Natural killer cell (primary cell): ENCODE data around the gene BAHCC1. TPM values are rescaled to one million over a fixed set of nuclear protein-coding genes. Genes with fewer than 3 reads are reported as not detected.

Source experiments
- ATAC-seq, 3 donors: fragments of 150-1000 bp in 2 of 3; fragments of 200-7000 bp in 1 of 3; cut with Tn5 transposase; 1 replicate in 1 of 3; 2 replicates in 2 of 3; pipeline ENCODE4 v1.10.0; 2021; ENCODE audit warnings: mild to moderate bottlenecking in 2 of 3, moderate library complexity in 2 of 3
- DNase-seq, 2 donors: peaks; one replicate each; pipeline versions ENCODE4 v3.0.0 to v3.0.0-alpha.2; 2013 to 2021; ENCODE audit warnings: mixed read lengths in 1 of 2
- H3K27ac ChIP-seq: one replicate; pipeline ENCODE4 v1.5.1; 2013; ENCODE audit warnings: mild to moderate bottlenecking, low read length
- H3K27me3 ChIP-seq: one replicate; pipeline ENCODE4 v1.6.1; 2013; ENCODE audit warnings: low read length; ENCODE audit not compliant: control insufficient read depth, insufficient read depth
- H3K36me3 ChIP-seq: one replicate; pipeline ENCODE4 v1.6.1; 2013; ENCODE audit warnings: low read length; ENCODE audit not compliant: control insufficient read depth, insufficient read depth
- H3K4me1 ChIP-seq: one replicate; pipeline ENCODE4 v1.6.1; 2013; ENCODE audit warnings: low read length; ENCODE audit not compliant: control insufficient read depth, insufficient read depth
- H3K4me3 ChIP-seq: one replicate; pipeline ENCODE4 v1.5.1; 2013; ENCODE audit warnings: low read length
- H3K9me3 ChIP-seq: one replicate; pipeline ENCODE4 v1.6.1; 2013; ENCODE audit warnings: low read length; ENCODE audit not compliant: control insufficient read depth, insufficient read depth
- H3K27ac Mint-ChIP-seq, 2 donors: one replicate each; pipeline ENCODE4 v1.8.0; 2022; ENCODE audit warnings: mild to moderate bottlenecking in 2 of 2, mixed read lengths in 2 of 2, moderate library complexity in 1 of 2
- H3K27me3 Mint-ChIP-seq, 2 donors: one replicate each; pipeline ENCODE4 v1.8.0; 2022; ENCODE audit warnings: low read depth in 2 of 2, mixed read lengths in 2 of 2
- H3K36me3 Mint-ChIP-seq: one replicate; pipeline ENCODE4 v1.8.0; 2022; ENCODE audit warnings: mixed read lengths
- H3K4me1 Mint-ChIP-seq, 2 donors: one replicate each; pipeline ENCODE4 v1.8.0; 2022; ENCODE audit warnings: mixed read lengths in 2 of 2
- H3K4me3 Mint-ChIP-seq: one replicate; pipeline ENCODE4 v1.8.0; 2022; ENCODE audit warnings: mild to moderate bottlenecking, moderate library complexity, mixed read lengths
- H3K9me3 Mint-ChIP-seq, 2 donors: one replicate each; pipeline ENCODE4 v1.8.0; 2022; ENCODE audit warnings: mixed read lengths in 2 of 2
- WGBS: methylation state at CpG from one replicate; pipeline ENCODE4 v1.1.7; 2013; ENCODE audit warnings: missing lambda C conversion rate; ENCODE audit not compliant: insufficient coverage; 5-methylcytosine and 5-hydroxymethylcytosine counted together
- intact Hi-C: fragments of 100-400 bp; cut with micrococcal nuclease; formaldehyde crosslinking; loops from one replicate; pipeline ENCODE4 v1.14.2; 2022
- total RNA-seq, 4 donors: library from RNA; stranded (reverse); fragments of 120-200 nt in 1 of 4; gene quantifications; one replicate each; pipeline versions ENCODE4 v1.2.3 to v1.2.4, GENCODE V29; 2013 to 2022
- TF ChIP-seq, protein P1 (sequence below): fragments of 200-600 bp; IDR thresholded peaks from one replicate; pipeline ENCODE4 v1.8.0; 2022; ENCODE audit warnings: antibody characterized with exemption

Gene BAHCC1
- total RNA-seq, 3 donors from 2014 or later (not counting 1 experiment from before 2014, with no cell fraction given) = 2.9 to 17.3 (median 5.7) TPM

DNA sequence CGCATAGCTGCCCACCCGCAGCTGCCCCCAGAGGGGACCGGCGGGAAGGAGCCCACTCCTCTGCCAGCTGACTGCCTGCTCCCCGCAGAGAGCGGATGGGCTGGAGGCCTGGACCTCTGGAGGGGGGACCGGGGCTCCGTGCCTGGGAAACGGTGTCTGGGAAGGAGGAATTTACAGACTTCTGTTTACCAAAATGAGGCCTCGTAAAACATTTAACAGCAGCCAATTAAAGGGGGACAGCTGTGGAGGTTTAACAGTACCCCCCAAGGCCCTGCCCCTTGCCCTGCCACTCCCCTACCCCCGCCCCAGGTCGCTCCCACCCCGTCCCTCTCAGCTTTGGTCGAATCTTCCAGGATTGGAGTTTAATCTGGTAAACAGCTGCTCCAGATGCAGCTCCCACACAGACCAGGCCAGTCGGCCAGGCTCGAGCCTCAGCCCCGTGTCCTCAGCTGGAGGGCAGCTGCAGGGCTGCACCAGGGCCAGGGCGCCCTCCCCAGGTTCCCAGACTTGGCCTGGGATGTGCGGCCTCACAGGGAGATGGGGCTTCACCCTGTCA, 41.1 kb downstream of the BAHCC1 start:
- Histone ChIP-seq H3K36me3 (no peaks in the 10 kb centered on the region), H3K4me1 (peaks cover 16% of the 10 kb centered on the region), H3K4me3 (no peak overlapping the region), H3K27ac (no peak overlapping the region), H3K27me3 (peaks cover 12% of the 10 kb centered on the region), H3K9me3 (no peaks in the 10 kb centered on the region)
- DNase-seq (no peak), ATAC-seq (no peak)
- no peaks in the 10 kb centered on the region for H3K9me3 Mint-ChIP-seq
- peaks cover 0 to 21% of the 10 kb centered on the region in 2 donors for H3K27me3 Mint-ChIP-seq
- H3K4me1 Mint-ChIP-seq = peaks cover 0 to 5% of the 10 kb centered on the region in 2 donors
- no peaks in the 10 kb centered on the region for H3K36me3 Mint-ChIP-seq
- TF ChIP-seq, protein P1, sequence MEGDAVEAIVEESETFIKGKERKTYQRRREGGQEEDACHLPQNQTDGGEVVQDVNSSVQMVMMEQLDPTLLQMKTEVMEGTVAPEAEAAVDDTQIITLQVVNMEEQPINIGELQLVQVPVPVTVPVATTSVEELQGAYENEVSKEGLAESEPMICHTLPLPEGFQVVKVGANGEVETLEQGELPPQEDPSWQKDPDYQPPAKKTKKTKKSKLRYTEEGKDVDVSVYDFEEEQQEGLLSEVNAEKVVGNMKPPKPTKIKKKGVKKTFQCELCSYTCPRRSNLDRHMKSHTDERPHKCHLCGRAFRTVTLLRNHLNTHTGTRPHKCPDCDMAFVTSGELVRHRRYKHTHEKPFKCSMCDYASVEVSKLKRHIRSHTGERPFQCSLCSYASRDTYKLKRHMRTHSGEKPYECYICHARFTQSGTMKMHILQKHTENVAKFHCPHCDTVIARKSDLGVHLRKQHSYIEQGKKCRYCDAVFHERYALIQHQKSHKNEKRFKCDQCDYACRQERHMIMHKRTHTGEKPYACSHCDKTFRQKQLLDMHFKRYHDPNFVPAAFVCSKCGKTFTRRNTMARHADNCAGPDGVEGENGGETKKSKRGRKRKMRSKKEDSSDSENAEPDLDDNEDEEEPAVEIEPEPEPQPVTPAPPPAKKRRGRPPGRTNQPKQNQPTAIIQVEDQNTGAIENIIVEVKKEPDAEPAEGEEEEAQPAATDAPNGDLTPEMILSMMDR = no peak
- intact Hi-C loops = no loop called here
- no peak overlapping the region for H3K4me3 Mint-ChIP-seq
- WGBS = 83% methylated on average over 19 of the region's 19 CpGs
- no peak overlapping the region for H3K27ac Mint-ChIP-seq

DNA sequence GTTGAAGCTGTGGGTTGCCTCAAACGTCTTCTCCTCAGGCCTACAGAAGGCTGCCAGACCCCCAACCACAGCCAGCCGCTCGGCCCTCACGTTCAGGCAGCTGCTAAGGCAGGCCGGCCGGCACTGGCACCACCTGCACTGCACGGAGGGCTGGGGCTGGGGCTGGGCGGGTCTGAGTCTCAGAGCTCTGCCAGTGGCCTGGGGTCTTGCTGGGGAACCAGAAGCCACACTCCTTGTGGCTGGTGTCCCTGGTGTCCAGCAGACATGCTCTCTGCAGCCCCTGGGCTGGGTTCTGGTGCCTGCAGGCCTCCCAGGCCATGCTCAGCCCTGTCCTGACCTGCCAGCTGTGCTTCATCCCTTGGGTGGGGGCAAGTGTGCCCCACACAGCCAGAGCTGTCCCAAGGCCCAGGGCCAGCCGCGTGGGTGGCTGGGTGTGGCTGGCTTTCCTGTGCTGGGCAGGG, 42.0 kb downstream of the BAHCC1 start:
- peaks cover 0 to 5% of the 10 kb centered on the region in 2 donors for H3K4me1 Mint-ChIP-seq

DNA sequence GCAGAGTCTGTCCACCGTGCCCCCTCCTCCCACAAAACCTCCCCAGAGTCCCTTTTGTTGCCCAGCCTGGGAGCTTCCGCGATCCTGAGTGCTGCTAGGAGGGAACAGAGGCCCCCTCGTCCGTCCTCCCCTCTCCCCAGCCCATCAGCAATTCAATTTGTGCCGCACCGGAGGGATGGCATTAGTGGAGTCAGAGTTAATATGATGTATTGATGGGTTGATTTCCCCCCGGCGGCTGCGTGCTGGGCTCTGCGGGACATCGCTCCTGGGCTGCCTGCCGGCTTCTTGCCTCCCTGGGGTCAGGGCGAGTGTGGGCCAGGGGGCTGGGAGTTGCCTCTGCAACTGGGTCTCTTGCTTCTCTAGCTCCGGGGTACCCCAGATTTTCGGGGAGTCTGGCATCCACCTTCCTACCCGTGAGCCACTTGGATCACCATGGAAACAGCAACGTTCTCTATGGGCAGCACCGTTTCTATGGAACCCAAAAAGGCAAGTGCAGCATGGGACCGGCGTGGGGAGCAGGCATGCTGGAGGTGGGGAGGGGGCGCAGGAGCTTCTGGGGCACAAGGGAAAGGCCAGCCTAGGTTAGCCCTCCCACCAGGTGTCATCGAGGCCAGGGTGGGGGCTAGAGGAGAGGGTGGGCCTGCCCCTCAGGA, 42.9 kb downstream of the BAHCC1 start:
- Mint-ChIP-seq H3K4me1 (peaks cover 0 to 5% of the 10 kb centered on the region in 2 donors), H3K36me3 (no peaks in the 10 kb centered on the region), H3K9me3 (no peaks in the 10 kb centered on the region), H3K27ac (no peak overlapping the region), H3K4me3 (no peak overlapping the region), H3K27me3 (peaks cover 0 to 15% of the 10 kb centered on the region in 2 donors)
- peaks cover 16% of the 10 kb centered on the region for H3K4me1 ChIP-seq
- intact Hi-C loops = no loop called here
- TF ChIP-seq, protein P1 = no peak
- no peaks in the 10 kb centered on the region for H3K9me3 ChIP-seq
- no peak overlapping the region for H3K4me3 ChIP-seq
- ATAC-seq (no peak), DNase-seq (no peak)
- no peak overlapping the region for H3K27ac ChIP-seq
- WGBS = 79% methylated on average over 19 of the region's 23 CpGs
- H3K36me3 ChIP-seq = no peaks in the 10 kb centered on the region
- H3K27me3 ChIP-seq = peaks cover 7% of the 10 kb centered on the region

More for the DNA sequence above, 42.0 kb downstream of the BAHCC1 start:
- intact Hi-C loops = no loop called here
- no peak overlapping the region for H3K4me3 Mint-ChIP-seq
- no peaks in the 10 kb centered on the region for H3K9me3 Mint-ChIP-seq
- Histone ChIP-seq H3K4me1 (peaks cover 16% of the 10 kb centered on the region), H3K9me3 (no peaks in the 10 kb centered on the region), H3K27me3 (peaks cover 7% of the 10 kb centered on the region), H3K27ac (no peak overlapping the region), H3K36me3 (no peaks in the 10 kb centered on the region), H3K4me3 (no peak overlapping the region)
- no peak for ATAC-seq
- TF ChIP-seq, protein P1 = no peak
- no peak for DNase-seq
- H3K27me3 Mint-ChIP-seq = peaks cover 0 to 15% of the 10 kb centered on the region in 2 donors
- WGBS = 49% methylated on average over 10 of the region's 10 CpGs
- no peaks in the 10 kb centered on the region for H3K36me3 Mint-ChIP-seq
- H3K27ac Mint-ChIP-seq = no peak overlapping the region
